MM.1S (cell line): ENCODE measurements around the gene HSBP1L1.

ENCODE experiments used
- DNase-seq: peaks from one replicate; pipeline ENCODE4 v3.0.0-alpha.2; 2015
- H2AFZ ChIP-seq: fragments of 300-600 bp; sonication (generic); 2 replicates; pipeline ENCODE4 v1.6.0; 2016; ENCODE audit warnings: antibody characterized with exemption, low read length
- H3F3A ChIP-seq: fragments of 300-600 bp; sonication (generic); 2 replicates; pipeline ENCODE4 v1.6.1; 2016; ENCODE audit warnings: mild to moderate bottlenecking, antibody characterized with exemption, low read length, moderate library complexity, mixed read lengths; ENCODE audit not compliant: insufficient read depth
- H3K27ac ChIP-seq: fragments of 300-600 bp; sonication (generic); 2 replicates; pipeline ENCODE4 v1.5.1; 2016; ENCODE audit warnings: mild to moderate bottlenecking, low read length
- H3K27me3 ChIP-seq: fragments of 300-600 bp; sonication (generic); replicated peaks from 2 replicates; pipeline ENCODE4 v1.6.0; 2016; ENCODE audit warnings: low read length; ENCODE audit not compliant: insufficient read depth
- H3K36me3 ChIP-seq: fragments of 300-600 bp; sonication (generic); replicated peaks from 2 replicates; pipeline ENCODE4 v1.6.1; 2016; ENCODE audit warnings: mild to moderate bottlenecking, low read length, mixed read lengths; ENCODE audit not compliant: insufficient read depth
- H3K4me1 ChIP-seq: fragments of 300-600 bp; sonication (generic); 2 replicates; pipeline ENCODE4 v1.6.1; 2016; ENCODE audit warnings: low read length, mixed read lengths
- H3K4me2 ChIP-seq: fragments of 300-600 bp; sonication (generic); 2 replicates; pipeline ENCODE4 v1.6.0; 2016; ENCODE audit warnings: low read depth, low read length
- H3K4me3 ChIP-seq: fragments of 300-600 bp; sonication (generic); 2 replicates; pipeline ENCODE4 v1.5.1; 2016; ENCODE audit warnings: low read length, mixed read lengths
- H3K79me2 ChIP-seq: fragments of 300-600 bp; sonication (generic); 2 replicates; pipeline ENCODE4 v1.6.1; 2016; ENCODE audit warnings: mixed run types, low read length, mixed read lengths
- H3K9ac ChIP-seq: fragments of 300-600 bp; sonication (generic); 2 replicates; pipeline ENCODE4 v1.6.1; 2016; ENCODE audit warnings: low read length, mixed read lengths
- H3K9me2 ChIP-seq: fragments of 300-600 bp; sonication (generic); replicated peaks from 2 replicates; pipeline ENCODE4 v1.6.1; 2016; ENCODE audit warnings: mild to moderate bottlenecking, low read length, mixed read lengths; ENCODE audit not compliant: insufficient read depth
- H3K9me3 ChIP-seq: fragments of 300-600 bp; sonication (generic); replicated peaks from 2 replicates; pipeline ENCODE4 v1.6.1; 2016; ENCODE audit warnings: mild to moderate bottlenecking, low read length, mixed read lengths; ENCODE audit not compliant: insufficient read depth
- H4K20me1 ChIP-seq: fragments of 300-600 bp; sonication (generic); 2 replicates; pipeline ENCODE4 v1.6.1; 2016; ENCODE audit warnings: mild to moderate bottlenecking, low read length, moderate library complexity, mixed read lengths; ENCODE audit not compliant: insufficient read depth
- CTCF ChIP-seq: fragments of 300-600 bp; sonication (generic); IDR thresholded peaks from 2 replicates; pipeline ENCODE4 v1.5.1; 2016; ENCODE audit warnings: antibody characterized with exemption, low read length, mixed read lengths
- EZH2 ChIP-seq: fragments of 300-600 bp; sonication (generic); optimal IDR thresholded peaks from 2 replicates; pipeline ENCODE3; 2017; ENCODE audit warnings: low read depth, mild to moderate bottlenecking, antibody characterized with exemption, low read length, mixed read lengths
- EZH2phosphoT487 ChIP-seq: fragments of 300-600 bp; sonication (generic); IDR thresholded peaks from 2 replicates; pipeline ENCODE4 v1.6.1; 2018; ENCODE audit warnings: antibody characterized with exemption, low read length

HSBP1L1 gene

GRCh38 chr18:79952456-79952995, 11.9 kb upstream of the HSBP1L1 start:
- Histone ChIP-seq H3K4me2 (peak overlapping the region; percentile 99; the same call in 1 of the 2 replicates), H3K36me3 (no peaks in the 10 kb centered on the region), H4K20me1 (no peaks in the 10 kb centered on the region), H2AFZ (peak overlapping the region; percentile 81; the same call in 1 of the 2 replicates), H3K79me2 (peaks cover 17% of the 10 kb centered on the region; the same call in 1 of the 2 replicates), H3K9ac (no peak overlapping the region; the same call in 1 of the 2 replicates), H3K4me1 (no peaks in the 10 kb centered on the region), H3K27me3 (no peaks in the 10 kb centered on the region), H3K9me3 (no peaks in the 10 kb centered on the region), H3K4me3 (no peak overlapping the region; the same call in 1 of the 2 replicates), H3K9me2 (no peaks in the 10 kb centered on the region), H3K27ac (no peak overlapping the region), H3F3A (no peaks in the 10 kb centered on the region)
- TF ChIP-seq EZH2: no peak
- no peak for TF ChIP-seq CTCF
- no peak for TF ChIP-seq EZH2phosphoT487
- DNase-seq: no peak

- no peaks in the 10 kb centered on the region for H3K9me2 ChIP-seq
- no peaks in the 10 kb centered on the region for H3K27me3 ChIP-seq
- TF ChIP-seq CTCF (no peak), EZH2 (no peak), EZH2phosphoT487 (no peak)
- no peaks in the 10 kb centered on the region for H3K4me1 ChIP-seq
- peaks cover 17% of the 10 kb centered on the region; the same call in 1 of the 2 replicates for H3K79me2 ChIP-seq
- no peaks in the 10 kb centered on the region for H4K20me1 ChIP-seq
- no peak overlapping the region for H3K4me3 ChIP-seq
- H3K36me3 ChIP-seq: no peaks in the 10 kb centered on the region
- no peak overlapping the region for H3K27ac ChIP-seq
- H3K4me2 ChIP-seq: no peak overlapping the region
- no peak overlapping the region for H2AFZ ChIP-seq
- no peak overlapping the region for H3K9ac ChIP-seq
- no peaks in the 10 kb centered on the region for H3K9me3 ChIP-seq
- H3F3A ChIP-seq: no peaks in the 10 kb centered on the region
- no peak for DNase-seq
Observed at GRCh38 chr18:79952996-79953559, 11.4 kb upstream of the HSBP1L1 start.

- no peak overlapping the region for H2AFZ ChIP-seq
- no peak for TF ChIP-seq EZH2
- TF ChIP-seq EZH2phosphoT487: no peak
- no peak for TF ChIP-seq CTCF
- no peaks in the 10 kb centered on the region for H3K9me3 ChIP-seq
- H3K79me2 ChIP-seq: 0 out of 2 replicates have a peak, but pooled peaks cover 13% of the 10 kb centered on the region
- H3F3A ChIP-seq: no peaks in the 10 kb centered on the region
- no peaks in the 10 kb centered on the region for H3K4me1 ChIP-seq
- no peaks in the 10 kb centered on the region for H3K36me3 ChIP-seq
- H3K4me3 ChIP-seq: no peak overlapping the region
- DNase-seq: no peak
- H4K20me1 ChIP-seq: no peaks in the 10 kb centered on the region
- no peaks in the 10 kb centered on the region for H3K9me2 ChIP-seq
- no peak overlapping the region for H3K9ac ChIP-seq
- no peak overlapping the region for H3K4me2 ChIP-seq
- no peaks in the 10 kb centered on the region for H3K27me3 ChIP-seq
- no peak overlapping the region for H3K27ac ChIP-seq
Observed at GRCh38 chr18:79953971-79954651, 10.3 kb upstream of the HSBP1L1 start.
